KMS-11 (cell line): ENCODE measurements around the gene PGAM5.

Experiments used
- H2AFZ ChIP-seq: fragments of 200-600 bp; sonication (generic); 2 replicates; pipeline ENCODE4 v1.6.1; 2016; ENCODE audit warnings: antibody characterized with exemption, mixed run types, low read depth
- H3K27ac ChIP-seq: fragments of 200-600 bp; sonication (generic); 2 replicates; pipeline ENCODE4 v1.6.1; 2016; ENCODE audit warnings: mild to moderate bottlenecking, mixed run types
- H3K27me3 ChIP-seq: fragments of 200-600 bp; sonication (generic); 2 replicates; pipeline ENCODE4 v1.6.1; 2017; ENCODE audit warnings: mild to moderate bottlenecking, low read depth, mixed run types, moderate library complexity; ENCODE audit not compliant: insufficient read depth
- H3K36me3 ChIP-seq: fragments of 200-600 bp; sonication (generic); 2 replicates; pipeline ENCODE4 v1.6.1; 2017; ENCODE audit warnings: mild to moderate bottlenecking, mixed run types; ENCODE audit not compliant: insufficient read depth
- H3K4me1 ChIP-seq: fragments of 200-600 bp; sonication (generic); 2 replicates; pipeline ENCODE4 v1.6.1; 2016; ENCODE audit warnings: mild to moderate bottlenecking, low read depth, mixed run types; ENCODE audit not compliant: poor library complexity, severe bottlenecking
- H3K4me2 ChIP-seq: fragments of 200-600 bp; sonication (generic); 2 replicates; pipeline ENCODE4 v1.7.0; 2016; ENCODE audit warnings: mild to moderate bottlenecking, mixed run types
- H3K4me3 ChIP-seq: fragments of 200-600 bp; sonication (generic); IDR thresholded peaks from 2 replicates; pipeline ENCODE4 v1.6.1; 2017; ENCODE audit warnings: low read depth, low read length, mixed read lengths; ENCODE audit not compliant: insufficient read depth
- H3K79me2 ChIP-seq: fragments of 200-600 bp; sonication (generic); 2 replicates; pipeline ENCODE4 v1.6.1; 2016; ENCODE audit warnings: low read depth, mixed run types; ENCODE audit not compliant: insufficient read depth
- H3K9ac ChIP-seq: fragments of 200-600 bp; sonication (generic); 2 replicates; pipeline ENCODE4 v1.6.1; 2016; ENCODE audit warnings: mild to moderate bottlenecking, mixed run types
- H4K20me1 ChIP-seq: fragments of 200-600 bp; sonication (generic); 2 replicates; pipeline ENCODE4 v1.6.1; 2016; ENCODE audit warnings: mild to moderate bottlenecking, mixed run types; ENCODE audit not compliant: insufficient read depth
- CTCF ChIP-seq: fragments of 200-600 bp; sonication (generic); conservative IDR thresholded peaks from 2 replicates; pipeline ENCODE4 v1.6.1; 2017; ENCODE audit warnings: low read depth, mild to moderate bottlenecking, antibody characterized with exemption, low read length, moderate library complexity, mixed read lengths

Gene PGAM5

GRCh38 chr12:132669166-132669879 is 41.3 kb upstream of the PGAM5 start:
- no peak for TF ChIP-seq CTCF
- no peaks in the 10 kb centered on the region for H3K27me3 ChIP-seq
- H3K36me3 ChIP-seq: no peaks in the 10 kb centered on the region
- no peaks in the 10 kb centered on the region for H3K4me1 ChIP-seq
- no peak overlapping the region for H3K4me2 ChIP-seq
- no peak overlapping the region for H3K27ac ChIP-seq
- H2AFZ ChIP-seq: no peak overlapping the region
- H3K9ac ChIP-seq: no peak overlapping the region
- H4K20me1 ChIP-seq: no peaks in the 10 kb centered on the region
- no peaks in the 10 kb centered on the region for H3K79me2 ChIP-seq
- no peak overlapping the region for H3K4me3 ChIP-seq

- no peaks in the 10 kb centered on the region for H3K79me2 ChIP-seq
- H3K4me1 ChIP-seq: no peaks in the 10 kb centered on the region
- H4K20me1 ChIP-seq: no peaks in the 10 kb centered on the region
- no peak overlapping the region for H3K4me2 ChIP-seq
- H2AFZ ChIP-seq: no peak overlapping the region
- TF ChIP-seq CTCF: no peak
- no peak overlapping the region for H3K4me3 ChIP-seq
- H3K36me3 ChIP-seq: no peaks in the 10 kb centered on the region
- H3K27ac ChIP-seq: no peak overlapping the region
- no peak overlapping the region for H3K9ac ChIP-seq
- no peaks in the 10 kb centered on the region for H3K27me3 ChIP-seq
These were observed 38.5 kb upstream of the PGAM5 start for GRCh38 chr12:132672116-132672515.

GRCh38 chr12:132672678-132673077 is 38.0 kb upstream of the PGAM5 start:
- Histone ChIP-seq H3K9ac (no peak overlapping the region), H3K79me2 (no peaks in the 10 kb centered on the region), H3K36me3 (no peaks in the 10 kb centered on the region), H2AFZ (no peak overlapping the region), H3K4me1 (no peaks in the 10 kb centered on the region), H3K27me3 (no peaks in the 10 kb centered on the region), H3K4me3 (no peak overlapping the region), H4K20me1 (no peaks in the 10 kb centered on the region), H3K27ac (no peak overlapping the region), H3K4me2 (no peak overlapping the region)
- TF ChIP-seq CTCF: no peak

GRCh38 chr12:132673288-132674179 is 37.1 kb upstream of the PGAM5 start:
- Histone ChIP-seq H2AFZ (no peak overlapping the region), H3K4me1 (no peaks in the 10 kb centered on the region), H3K79me2 (no peaks in the 10 kb centered on the region), H3K9ac (no peak overlapping the region), H3K36me3 (no peaks in the 10 kb centered on the region), H4K20me1 (no peaks in the 10 kb centered on the region), H3K27me3 (no peaks in the 10 kb centered on the region), H3K4me3 (no peak overlapping the region), H3K27ac (no peak overlapping the region), H3K4me2 (no peak overlapping the region)
- TF ChIP-seq CTCF: no peak
